Measurements from ENCODE around the gene REEP1. TPM values are rescaled to one million over a fixed set of nuclear protein-coding genes. Genes with fewer than 3 reads are reported as not detected.

REEP1 gene
- polyA plus RNA-seq, 3 donors, result 2.7 to 3.5 (median 3.2) TPM

- DNase-seq, result no peak
Measured at GRCh38 chr2:86226070-86226469, 111.4 kb downstream of the REEP1 start.

GRCh38 chr2:86225581-86225980 lies 111.8 kb downstream of the REEP1 start:
- no peak for DNase-seq

- no peak for DNase-seq
Measured at GRCh38 chr2:86224645-86225355, 112.6 kb downstream of the REEP1 start.

GRCh38 chr2:86223927-86224560 lies 113.4 kb downstream of the REEP1 start:
- no peak for DNase-seq

GRCh38 chr2:86223140-86223926 lies 114.1 kb downstream of the REEP1 start:
- peak; percentile 58 for DNase-seq

GRCh38 chr2:86221066-86221684 lies 116.3 kb downstream of the REEP1 start:
- DNase-seq, result no peak

GRCh38 chr2:86219896-86220295 lies 117.5 kb downstream of the REEP1 start:
- no peak for DNase-seq

GRCh38 chr2:86218124-86218523 lies 119.3 kb downstream of the REEP1 start:
- DNase-seq, result no peak

- DNase-seq, result no peak
Measured at GRCh38 chr2:86216575-86217555, 120.6 kb downstream of the REEP1 start.

GRCh38 chr2:86214503-86214832 lies 123.0 kb downstream of the REEP1 start:
- no peak for DNase-seq

- DNase-seq, result no peak
Measured at GRCh38 chr2:86213699-86214502, 123.5 kb downstream of the REEP1 start.

- DNase-seq, result no peak
Measured at GRCh38 chr2:86213056-86213455, 124.4 kb downstream of the REEP1 start.

GRCh38 chr2:86211796-86212188 lies 125.6 kb downstream of the REEP1 start:
- DNase-seq, result no peak

- DNase-seq, result no peak
Measured at GRCh38 chr2:86211033-86211795, 126.2 kb downstream of the REEP1 start.

GRCh38 chr2:86204458-86204857 lies 133.0 kb downstream of the REEP1 start:
- DNase-seq, result no peak

GRCh38 chr2:86203614-86204013 lies 133.8 kb downstream of the REEP1 start:
- DNase-seq, result no peak

- no peak for DNase-seq
Measured at GRCh38 chr2:86202702-86203101, 134.7 kb downstream of the REEP1 start.

- DNase-seq, result no peak
Measured at GRCh38 chr2:86202336-86202692, 135.1 kb downstream of the REEP1 start.

- no peak for DNase-seq
Measured at GRCh38 chr2:86201671-86202335, 135.6 kb downstream of the REEP1 start.

Measured in renal pelvis (tissue), 4 donors.